ENCODE data around the gene PVR.
A peak's percentile ranks its signal among the peaks of the same experiment; 100 is the strongest.
"Not testable (repeated sequence)": the region's sequence is repeated elsewhere in the genome, so short reads cannot be mapped to it uniquely, and the experiment has no call there.

Gene PVR

GRCh38 chr19:44645407-44646048, 1.8 kb downstream of the PVR start:
- DNase-seq (ENCODE audit: low read depth) = no peak

- DNase-seq (ENCODE audit: low read depth) = no peak
These were observed 2.3 kb downstream of the PVR start for GRCh38 chr19:44646049-44646416.

- DNase-seq (ENCODE audit: low read depth) = no peak
These were observed 3.4 kb downstream of the PVR start for GRCh38 chr19:44647144-44647543.

GRCh38 chr19:44648631-44649251, 5.0 kb downstream of the PVR start:
- no peak for DNase-seq (ENCODE audit: low read depth)

DNA sequence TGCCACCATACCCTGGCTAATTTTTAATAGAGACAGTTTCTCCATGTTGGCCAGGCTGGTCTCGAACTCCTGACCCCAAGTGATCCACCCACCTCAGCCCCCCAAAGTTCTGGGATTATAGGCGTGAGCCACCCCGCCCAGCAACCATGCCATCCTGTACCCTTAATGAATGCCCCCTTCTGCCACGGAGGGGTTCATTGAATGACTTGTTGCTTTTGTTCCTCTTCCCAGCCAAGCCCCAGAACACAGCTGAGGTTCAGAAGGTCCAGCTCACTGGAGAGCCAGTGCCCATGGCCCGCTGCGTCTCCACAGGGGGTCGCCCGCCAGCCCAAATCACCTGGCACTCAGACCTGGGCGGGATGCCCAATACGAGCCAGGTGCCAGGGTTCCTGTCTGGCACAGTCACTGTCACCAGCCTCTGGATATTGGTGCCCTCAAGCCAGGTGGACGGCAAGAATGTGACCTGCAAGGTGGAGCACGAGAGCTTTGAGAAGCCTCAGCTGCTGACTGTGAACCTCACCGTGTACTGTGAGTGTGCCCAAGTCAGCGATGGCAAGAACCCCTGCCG, 6.0 kb downstream of the PVR start:
- no peak for DNase-seq (ENCODE audit: low read depth)

- no peak for DNase-seq (ENCODE audit: low read depth)
These were observed 9.6 kb downstream of the PVR start for GRCh38 chr19:44653343-44653742.

DNA sequence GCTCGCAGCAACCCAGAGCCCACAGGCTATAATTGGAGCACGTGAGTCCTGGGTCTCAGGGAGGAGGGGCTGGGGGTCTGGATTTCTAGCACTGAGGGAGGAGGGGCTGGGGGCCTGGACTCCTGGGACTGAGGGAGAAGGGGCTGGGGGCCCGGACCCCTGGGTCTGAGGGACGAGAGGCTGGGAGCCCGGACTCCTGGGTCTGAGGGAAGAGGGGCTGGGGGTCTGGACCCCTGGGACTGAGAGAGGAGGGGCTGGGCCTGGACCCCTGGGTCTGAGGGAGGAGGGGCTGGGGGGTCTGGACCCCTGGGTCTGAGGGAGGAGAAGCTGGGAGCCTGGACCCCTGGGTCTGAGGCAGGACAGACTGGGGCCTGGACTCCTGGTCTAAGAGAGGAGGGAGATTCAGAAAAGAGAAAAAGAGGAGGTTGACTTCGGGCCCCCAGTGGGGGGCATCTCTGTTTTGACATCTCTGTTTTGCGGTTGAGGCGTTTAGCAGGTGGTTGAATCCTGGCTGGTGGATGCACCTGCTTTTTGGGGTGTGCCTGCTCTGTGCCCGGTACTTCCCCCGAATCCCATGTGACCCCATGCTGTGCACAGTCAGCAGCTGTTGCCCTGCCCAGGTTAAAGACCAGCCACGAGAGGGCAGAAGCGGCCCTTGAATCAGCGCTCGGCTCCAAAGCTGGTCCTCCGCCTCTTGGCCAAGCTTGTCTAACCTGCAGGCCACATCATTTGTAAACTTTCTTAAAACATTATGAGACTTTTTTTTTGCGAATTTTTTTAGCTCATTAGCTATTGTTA, 10.5 kb downstream of the PVR start:
- peak; percentile 48 for DNase-seq (ENCODE audit: low read depth)

- peak; percentile 51 for DNase-seq (ENCODE audit: low read depth)
These were observed 13.7 kb downstream of the PVR start for GRCh38 chr19:44657211-44657921.

DNA sequence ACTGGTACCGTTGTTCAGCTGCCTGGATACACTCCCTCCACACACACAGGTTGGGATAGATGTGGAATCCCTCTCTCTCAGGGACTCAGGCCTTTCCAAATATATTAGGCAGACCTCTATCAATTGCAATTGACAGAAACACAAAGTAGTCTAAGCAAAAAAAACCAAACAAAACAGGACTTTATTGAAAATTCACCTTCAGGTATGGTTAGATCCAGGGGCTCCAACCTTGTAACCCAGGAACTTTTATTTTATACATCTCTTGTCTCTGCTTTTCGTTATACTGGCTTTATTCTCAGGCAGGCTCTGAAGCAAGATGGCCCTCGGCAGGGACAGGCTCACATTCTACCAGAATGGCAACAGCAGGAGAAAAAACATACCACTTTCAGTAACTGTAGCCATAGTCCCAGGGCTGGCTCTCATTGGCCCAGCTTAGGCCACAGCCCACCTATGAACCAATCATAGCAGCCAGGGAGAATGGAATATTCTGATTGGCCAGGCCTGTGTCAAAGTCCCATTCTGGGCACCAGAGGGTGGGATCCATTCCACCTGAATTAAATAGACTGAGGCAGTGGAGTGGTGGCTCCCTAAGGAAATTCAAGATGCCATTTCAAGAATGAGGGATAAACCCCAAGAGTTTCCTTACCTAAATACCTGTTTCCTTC, 14.5 kb downstream of the PVR start:
- DNase-seq (ENCODE audit: low read depth) = no peak

DNA sequence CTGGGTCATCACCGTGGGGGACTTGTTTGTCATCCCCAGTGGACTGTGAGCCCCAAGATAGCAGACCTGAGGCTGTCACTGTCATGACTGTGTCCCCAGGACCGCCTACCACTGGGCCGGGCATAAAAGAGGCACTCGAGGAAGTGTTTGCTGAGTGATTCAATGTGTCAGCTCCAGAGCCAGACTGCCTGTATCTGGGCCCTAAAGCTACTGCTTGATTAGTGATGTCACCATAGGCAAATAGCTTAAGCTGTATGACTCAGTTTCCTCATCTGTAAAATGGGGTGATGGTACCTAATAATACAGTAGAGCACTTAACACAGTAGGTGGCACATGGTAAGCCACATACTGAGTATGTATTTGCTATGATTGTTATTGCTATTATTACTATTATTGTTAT, 16.4 kb downstream of the PVR start:
- DNase-seq (ENCODE audit: low read depth) = no peak

DNA sequence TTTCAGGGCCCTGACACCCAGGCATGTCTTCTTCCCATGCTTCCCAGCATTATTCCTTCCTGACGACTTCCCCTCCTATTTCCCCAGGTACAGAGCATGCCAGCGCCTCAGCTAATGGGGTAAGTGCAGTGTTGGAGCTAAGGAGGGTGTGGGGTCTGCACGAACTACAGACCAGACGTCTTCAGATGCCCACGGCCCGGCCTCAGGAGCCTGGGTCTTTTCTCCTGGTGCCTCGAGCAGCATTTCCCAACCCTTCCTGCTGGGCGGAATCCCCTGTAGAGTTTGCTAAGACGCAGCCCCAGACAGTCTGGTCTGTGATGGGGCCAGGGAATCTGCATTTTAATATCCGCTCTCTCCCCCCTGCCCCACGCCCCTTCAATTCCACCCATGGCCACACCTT, 17.5 kb downstream of the PVR start:
- DNase-seq (ENCODE audit: low read depth) = no peak

DNA sequence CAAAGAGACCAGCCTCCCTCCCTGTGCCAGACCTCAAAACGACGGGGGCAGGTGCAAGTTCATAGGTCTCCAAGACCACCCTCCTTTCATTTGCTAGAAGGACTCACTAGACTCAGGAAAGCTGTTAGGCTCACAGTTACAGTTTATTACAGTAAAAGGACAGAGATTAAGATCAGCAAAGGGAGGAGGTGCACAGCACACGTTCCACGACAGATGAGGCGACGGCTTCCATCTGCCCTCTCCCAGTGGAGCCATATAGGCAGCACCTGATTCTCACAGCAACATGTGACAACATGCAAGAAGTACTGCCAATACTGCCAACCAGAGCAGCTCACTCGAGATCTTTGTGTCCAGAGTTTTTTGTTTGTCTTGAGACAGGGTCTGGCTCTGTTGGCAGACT, 18.2 kb downstream of the PVR start:
- no peak for DNase-seq (ENCODE audit: low read depth)

- no peak for DNase-seq (ENCODE audit: low read depth)
These were observed 19.1 kb downstream of the PVR start for GRCh38 chr19:44662691-44663385.

DNA sequence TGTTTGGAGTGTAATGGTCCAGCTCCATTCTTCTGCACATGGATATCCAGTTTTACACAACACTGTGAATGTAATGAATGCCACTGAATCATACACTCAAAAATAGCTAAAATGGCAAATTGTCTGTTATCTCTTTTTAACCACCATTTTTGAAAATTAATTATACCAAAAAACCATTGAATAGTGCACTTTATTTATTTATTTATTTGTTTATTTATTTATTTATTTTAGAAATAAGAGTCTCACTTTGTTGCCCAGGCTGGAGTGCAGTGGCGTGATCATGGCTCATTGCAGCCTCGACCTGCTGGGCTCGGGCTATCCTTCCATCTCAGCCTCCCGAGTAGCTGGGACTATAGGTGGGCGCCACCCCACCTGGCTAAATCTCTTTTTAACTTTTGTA, 20.3 kb downstream of the PVR start:
- no peak for DNase-seq (ENCODE audit: low read depth)

DNA sequence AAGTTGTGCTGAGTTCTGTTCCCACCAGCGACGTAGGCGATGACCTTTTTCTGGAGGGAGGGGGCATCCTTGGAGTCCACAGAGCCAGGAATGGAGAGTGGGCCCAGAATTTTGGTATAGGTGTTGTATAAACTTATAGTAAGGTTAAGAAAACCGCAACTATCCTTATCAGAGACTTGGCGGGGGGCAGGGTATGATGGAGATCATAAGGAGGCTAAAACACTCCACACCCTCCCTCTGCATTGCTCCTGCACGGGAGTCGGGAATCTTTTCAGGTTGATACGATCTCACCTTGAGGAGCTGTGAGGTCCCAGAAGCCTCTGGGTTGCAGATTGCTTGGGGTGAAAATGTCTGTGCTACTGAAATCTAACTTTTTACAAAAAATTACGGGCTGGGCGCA, 21.3 kb downstream of the PVR start:
- no peak for DNase-seq (ENCODE audit: low read depth)

GRCh38 chr19:44666852-44667556, 23.3 kb downstream of the PVR start:
- no peak for DNase-seq (ENCODE audit: low read depth)

DNA sequence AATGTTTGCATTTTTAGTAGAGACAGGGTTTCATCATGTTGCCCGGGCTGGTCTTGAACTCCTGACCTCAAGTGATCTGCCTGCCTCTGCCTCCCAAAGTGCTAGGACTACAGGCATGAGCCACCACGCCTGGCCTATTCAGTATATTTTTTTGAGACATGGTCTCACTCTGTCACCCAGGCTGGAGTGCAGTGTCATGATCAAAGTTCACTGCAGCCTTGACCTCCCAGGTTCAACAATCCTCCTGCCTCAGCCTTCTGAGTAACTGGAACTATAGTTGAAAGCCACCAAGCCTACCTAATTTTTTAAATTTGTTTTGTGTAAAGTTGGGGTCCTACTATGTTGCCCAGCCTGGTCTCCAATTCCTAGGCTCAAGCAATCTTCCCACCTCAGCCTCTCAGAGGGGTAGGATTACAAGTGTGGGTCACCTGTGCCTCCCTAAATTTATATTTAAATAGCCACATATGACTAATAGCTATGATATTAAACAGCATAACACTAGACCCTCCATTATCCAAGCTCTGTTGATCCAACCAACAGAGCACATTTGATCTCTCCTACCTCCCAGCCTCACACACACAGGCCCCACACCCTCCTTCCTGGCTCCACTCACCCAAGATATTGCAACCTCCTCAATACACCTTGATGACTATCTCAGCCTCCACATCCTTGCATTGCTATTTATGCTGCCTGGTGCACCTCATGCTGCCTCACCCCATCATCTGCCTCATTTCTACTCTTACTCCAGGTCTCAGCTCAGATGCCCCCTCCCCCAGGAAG, 25.5 kb downstream of the PVR start:
- DNase-seq (ENCODE audit: low read depth) = no peak

DNA sequence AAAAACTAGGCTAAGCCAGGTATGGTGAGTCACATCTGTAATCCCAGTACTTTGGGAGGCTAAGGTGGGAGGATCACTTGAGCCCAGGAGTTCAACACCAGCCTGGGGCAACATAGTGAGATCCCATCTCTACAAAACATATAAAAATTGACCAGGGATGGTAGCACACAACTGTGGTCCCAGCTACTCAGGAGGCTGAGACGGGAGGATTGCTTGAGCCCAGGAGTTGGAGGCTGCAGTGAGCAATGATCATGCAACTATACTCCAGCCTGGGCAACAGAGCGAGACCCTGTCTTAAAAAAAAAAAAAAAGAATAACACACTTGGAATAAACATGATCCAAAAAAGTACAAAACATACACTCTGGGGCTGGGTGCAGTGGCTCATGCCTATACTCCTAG, 26.3 kb downstream of the PVR start:
- DNase-seq (ENCODE audit: low read depth) = not testable (repeated sequence)

DNA sequence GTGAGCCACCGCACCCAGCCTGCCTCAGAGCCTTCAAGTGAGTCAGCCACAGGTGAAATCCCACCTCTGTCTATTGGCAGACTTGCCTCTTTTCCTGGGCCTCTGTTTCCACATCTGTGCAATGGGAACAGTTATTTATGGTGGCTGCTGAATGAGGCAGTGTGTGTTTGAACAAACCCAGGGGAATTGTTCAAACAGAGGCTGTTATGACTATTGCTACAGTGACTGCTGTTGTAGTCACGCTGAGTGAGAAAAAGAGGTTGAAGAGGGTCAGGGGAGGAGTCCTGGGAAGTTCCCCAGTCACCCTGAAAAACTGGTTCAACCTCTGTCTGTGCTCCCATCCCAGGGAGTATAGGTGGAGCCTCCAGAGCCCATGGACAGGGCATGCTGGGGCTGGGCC, 27.7 kb downstream of the PVR start, which contains the start of gene CEACAM19:
CEACAM19 (plus strand) TSS at position 83 of the 400 bp plus-strand sequence. CDS start 450 bp downstream, outside the sequence.
- DNase-seq (ENCODE audit: low read depth) = no peak

DNA sequence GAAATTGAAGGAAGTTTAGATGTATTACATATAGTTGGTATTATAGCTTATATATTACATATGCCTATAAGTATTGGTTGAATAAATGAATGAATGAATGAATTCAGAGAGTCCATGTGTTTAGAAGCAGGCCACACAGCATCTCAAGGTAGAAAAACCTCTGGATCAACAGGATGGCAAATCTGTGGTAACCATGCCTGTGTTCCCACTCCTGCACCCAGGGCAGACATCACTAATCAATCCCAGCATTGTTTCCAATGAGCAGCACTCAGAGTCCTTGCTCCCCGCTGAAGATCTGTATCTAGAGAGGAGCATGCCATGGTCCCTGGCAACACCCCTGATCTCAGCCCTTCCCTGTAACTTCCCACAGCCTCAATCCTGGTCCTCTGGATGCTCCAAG, 28.5 kb downstream of the PVR start:
- no peak for DNase-seq (ENCODE audit: low read depth)

Data from stimulated activated CD8-positive, alpha-beta memory T cell treated with anti-CD3 and anti-CD28 coated beads, Interleukin-15, amount 100 ng/mL, for 1 hour (primary cell).